Amniotic epithelial cell (primary cell): ENCODE data around the gene GPR152.
"Not testable (repeated sequence)": the region's sequence is repeated elsewhere in the genome, so short reads cannot be mapped to it uniquely, and the experiment has no call there.

ENCODE experiments used
- DNase-seq: peaks from one replicate; pipeline ENCODE4 v3.0.0-alpha.2; 2010; ENCODE audit warnings: low read depth

GPR152 gene

GRCh38 chr11:67409261-67409666, 43.3 kb downstream of the GPR152 start:
- DNase-seq, result no peak

- DNase-seq, result no peak
These were observed 43.9 kb downstream of the GPR152 start for GRCh38 chr11:67408437-67409200.

DNA sequence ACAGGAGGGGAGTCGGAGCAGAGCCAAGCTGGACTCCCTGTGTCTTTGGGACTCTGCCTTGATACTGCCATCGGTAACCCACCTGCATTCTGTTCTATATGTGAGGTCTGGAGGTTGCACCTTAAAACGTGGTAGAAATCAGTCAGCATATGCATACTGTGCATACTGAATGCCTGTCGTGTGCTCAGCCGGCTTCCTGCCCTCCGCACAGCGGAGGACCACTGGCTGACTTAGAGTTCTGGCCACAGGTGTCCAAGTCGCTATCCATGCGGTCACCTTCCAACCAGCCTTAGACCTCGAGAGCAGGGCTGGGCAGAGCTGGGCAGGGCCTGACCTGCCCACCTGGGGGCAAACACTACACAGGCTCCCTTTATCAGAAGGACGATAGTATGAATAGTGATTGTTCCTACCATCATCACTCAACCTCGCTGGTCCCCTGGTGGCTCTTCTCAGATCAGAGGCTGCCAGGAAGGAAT, 44.8 kb downstream of the GPR152 start:
- DNase-seq, result no peak

GRCh38 chr11:67406969-67407687, 45.4 kb downstream of the GPR152 start:
- DNase-seq, result no peak

DNA sequence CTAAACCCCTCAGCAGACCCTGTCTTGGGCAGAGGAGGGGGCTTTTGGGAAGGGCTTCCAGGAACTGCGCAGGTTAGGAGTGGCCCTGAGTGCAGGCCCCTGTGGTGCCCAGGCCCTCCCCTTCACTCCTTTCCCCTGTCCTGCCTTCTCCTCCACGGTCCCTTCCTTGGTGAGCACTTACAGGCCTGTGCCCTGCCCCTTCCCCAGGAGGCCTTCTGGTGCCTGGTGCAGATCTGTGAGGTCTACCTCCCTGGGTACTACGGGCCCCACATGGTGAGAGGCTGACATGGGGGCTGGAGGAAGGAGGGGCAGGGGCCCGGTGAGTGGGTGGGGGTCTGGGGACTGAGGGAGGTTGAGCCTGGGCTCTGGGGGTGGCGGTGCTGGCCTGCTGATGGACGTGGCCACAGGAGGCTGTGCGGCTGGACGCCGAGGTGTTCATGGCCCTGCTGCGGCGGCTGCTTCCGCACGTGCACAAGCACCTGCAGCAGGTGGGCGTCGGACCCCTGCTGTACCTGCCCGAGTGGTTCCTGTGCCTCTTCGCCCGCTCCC, 46.0 kb downstream of the GPR152 start:
- DNase-seq, result no peak

DNA sequence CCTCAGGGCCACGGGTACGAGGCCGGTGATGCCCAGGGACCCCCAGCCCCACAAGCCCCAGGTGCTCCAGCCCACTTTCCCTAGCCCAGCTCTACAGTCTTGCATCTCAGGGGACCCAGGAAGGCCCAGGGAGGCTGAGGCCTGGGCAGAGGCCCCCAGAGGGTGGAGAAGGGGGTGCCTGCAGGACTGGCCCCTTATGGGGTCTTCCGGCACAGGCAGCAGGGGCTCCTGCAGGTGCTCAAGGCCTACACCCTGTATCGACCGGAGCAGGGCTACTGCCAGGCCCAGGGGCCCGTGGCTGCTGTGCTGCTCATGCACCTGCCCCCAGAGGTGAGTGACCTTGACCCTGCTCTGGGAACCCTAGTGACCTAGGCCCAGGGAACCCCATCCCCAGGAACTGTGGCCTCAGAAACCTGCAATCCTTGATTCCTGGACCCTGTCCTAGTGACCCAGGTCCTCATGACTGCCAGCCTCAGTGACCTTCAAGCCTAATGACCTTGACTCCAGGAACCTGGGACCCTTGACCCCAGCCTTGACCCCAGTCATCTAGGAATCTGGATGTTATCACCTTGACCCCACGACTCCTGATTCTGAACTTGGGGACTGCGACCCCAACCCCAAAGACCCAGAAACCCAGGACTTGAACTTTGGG, 46.7 kb downstream of the GPR152 start:
- DNase-seq, result no peak

- DNase-seq, result no peak
These were observed 47.3 kb downstream of the GPR152 start for GRCh38 chr11:67405196-67405567.

GRCh38 chr11:67404515-67405195, 47.9 kb downstream of the GPR152 start:
- no peak for DNase-seq

DNA sequence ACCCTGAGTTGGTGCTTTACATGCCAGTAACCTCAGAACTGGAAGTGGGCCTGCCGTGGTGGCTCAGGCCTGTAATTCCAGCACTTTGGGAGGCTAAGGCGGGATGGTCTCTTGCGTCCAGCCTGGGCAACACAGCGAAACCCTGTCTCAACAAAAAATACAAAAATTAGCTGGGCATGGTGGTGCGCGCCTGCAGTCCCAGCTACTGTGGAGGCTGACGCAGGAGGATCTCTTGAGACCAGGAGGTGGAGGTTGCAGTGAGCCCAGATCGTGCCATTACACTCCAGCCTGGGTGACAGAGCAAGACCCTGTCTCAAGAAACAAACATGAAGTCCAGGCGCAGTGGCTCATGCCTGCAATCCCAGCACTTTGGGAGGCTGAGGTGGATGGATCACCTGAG, 49.4 kb downstream of the GPR152 start:
- not testable (repeated sequence) for DNase-seq

DNA sequence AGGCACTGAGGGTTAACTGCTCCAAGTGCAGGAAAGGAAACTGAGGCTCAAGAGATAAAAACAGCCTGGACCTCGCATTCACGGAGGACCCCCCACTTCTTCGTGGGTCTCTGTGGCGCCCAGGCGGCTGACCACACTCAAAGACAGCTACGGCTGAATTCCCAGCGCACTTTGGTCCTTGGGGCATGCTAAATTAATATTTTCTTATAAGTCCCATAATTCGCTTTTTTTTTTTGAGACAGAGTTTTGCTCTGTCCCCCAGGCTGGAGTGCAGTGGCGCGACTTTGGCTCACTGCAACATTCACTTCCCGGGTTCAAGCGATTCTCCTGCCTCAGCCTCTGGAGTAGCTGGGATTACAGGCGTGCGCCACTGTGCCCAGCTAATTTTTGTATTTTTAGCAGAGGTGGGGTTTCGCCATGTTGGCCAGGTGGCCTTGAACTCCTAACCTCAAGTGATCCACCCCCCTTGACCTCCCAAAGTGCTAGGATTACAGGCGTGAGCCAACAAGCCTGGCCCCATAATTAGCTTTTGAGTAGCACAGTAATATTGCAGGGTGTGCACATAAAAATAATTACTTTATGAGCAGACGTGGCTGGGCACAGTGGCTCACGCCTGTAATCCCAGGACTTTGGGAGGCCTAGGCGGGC, 50.2 kb downstream of the GPR152 start:
- not testable (repeated sequence) for DNase-seq

- peak; percentile 76 for DNase-seq
These were observed 50.9 kb downstream of the GPR152 start, which contains the start of gene PPP1CA for GRCh38 chr11:67401495-67402191. TSS of gene PPP1CA (minus strand) at chr11:67401858. CDS start at chr11:67401782, 76 bp downstream.
